IMR-90 (cell line): ENCODE data around the gene TM4SF20. TPM values are rescaled to one million over a fixed set of nuclear protein-coding genes. Genes with fewer than 3 reads are reported as not detected.

Experiments used
- ATAC-seq: fragments of 200-7000 bp; cut with Tn5 transposase; 2 replicates; pipeline ENCODE4 v1.9.1; 2020; ENCODE audit warnings: low read depth, mild to moderate bottlenecking, moderate library complexity
- BruUV-seq: library from RNA; stranded (reverse); fragments of 400-500 nt; replicated peaks from 2 replicates; lab custom pipeline; 2021; lab: Mats Ljungman, UMichigan
- CTCF ChIA-PET: fragments of 300-600 bp; formaldehyde crosslinking; extraction: SDS; loops from one replicate; lab custom pipeline; 2021; ENCODE audit warnings: antibody characterized with exemption; lab: Yijun Ruan, JAX
- POLR2A ChIA-PET: fragments of 300-600 bp; sonication (Branson Sonifier 250); formaldehyde crosslinking; loops from one replicate; lab custom pipeline; 2022; ENCODE audit warnings: antibody characterized with exemption; ENCODE audit not compliant: unreplicated experiment; lab: Charles Lee
- DNase-seq: peaks from one replicate; pipeline ENCODE4 v3.0.0; 2013
- H2AFZ ChIP-seq: replicated peaks from 2 replicates; pipeline ENCODE3; 2013; ENCODE audit warnings: low read length, mild to moderate bottlenecking; ENCODE audit not compliant: poor library complexity
- H2AK5ac ChIP-seq: 2 replicates; pipeline ENCODE4 v1.6.1; 2013; ENCODE audit warnings: low read depth, low read length, inconsistent platforms
- H2AK9ac ChIP-seq: replicated peaks from 2 replicates; pipeline ENCODE3; 2013; ENCODE audit warnings: mild to moderate bottlenecking, low read depth, low read length, moderate library complexity; ENCODE audit not compliant: poor library complexity
- H2BK120ac ChIP-seq: 2 replicates; pipeline ENCODE4 v1.6.1; 2013; ENCODE audit warnings: low read depth, low read length, inconsistent platforms
- H2BK15ac ChIP-seq: 3 replicates; pipeline ENCODE4 v1.6.1; 2013; ENCODE audit warnings: low read depth, low read length, inconsistent platforms
- H2BK20ac ChIP-seq: 2 replicates; pipeline ENCODE4 v1.6.1; 2013; ENCODE audit warnings: low read depth, mild to moderate bottlenecking, inconsistent platforms, low read length, moderate library complexity
- H2BK5ac ChIP-seq: 2 replicates; pipeline ENCODE4 v1.6.1; 2013; ENCODE audit warnings: mild to moderate bottlenecking, low read depth, low read length, inconsistent platforms; ENCODE audit not compliant: poor library complexity, severe bottlenecking
- H3K14ac ChIP-seq: replicated peaks from 2 replicates; pipeline ENCODE4 v1.6.1; 2013; ENCODE audit warnings: low read depth, low read length, inconsistent platforms
- H3K18ac ChIP-seq: 2 replicates; pipeline ENCODE4 v1.6.1; 2013; ENCODE audit warnings: low read depth, low read length, control low read depth
- H3K23ac ChIP-seq: 2 replicates; pipeline ENCODE4 v1.6.1; 2013; ENCODE audit warnings: low read depth, low read length, inconsistent platforms
- H3K27ac ChIP-seq: 2 replicates; pipeline ENCODE4 v1.5.1; 2013; ENCODE audit warnings: mild to moderate bottlenecking, control low read depth, low read length; ENCODE audit not compliant: insufficient read depth
- H3K27me3 ChIP-seq: 2 replicates; pipeline ENCODE4 v1.6.1; 2013; ENCODE audit warnings: low read length; ENCODE audit not compliant: control insufficient read depth, insufficient read depth
- H3K36me3 ChIP-seq: 2 replicates; pipeline ENCODE4 v1.6.1; 2013; ENCODE audit warnings: low read length, mixed read lengths; ENCODE audit not compliant: control insufficient read depth, insufficient read depth
- H3K4ac ChIP-seq: 2 replicates; pipeline ENCODE4 v1.6.1; 2013; ENCODE audit warnings: low read depth, low read length, inconsistent platforms
- H3K4me1 ChIP-seq: 2 replicates; pipeline ENCODE4 v1.6.1; 2013; ENCODE audit warnings: low read length, mixed read lengths; ENCODE audit not compliant: control insufficient read depth, insufficient read depth
- H3K4me2 ChIP-seq: 2 replicates; pipeline ENCODE4 v1.6.1; 2013; ENCODE audit warnings: low read depth, mild to moderate bottlenecking, control low read depth, low read length, moderate library complexity
- H3K4me3 ChIP-seq: 2 replicates; pipeline ENCODE4 v1.5.1; 2013; ENCODE audit warnings: low read depth, mild to moderate bottlenecking, control low read depth, low read length, moderate library complexity; ENCODE audit not compliant: insufficient read depth
- H3K56ac ChIP-seq: 2 replicates; pipeline ENCODE4 v1.6.1; 2013; ENCODE audit warnings: low read length, inconsistent platforms; ENCODE audit not compliant: insufficient read depth; ENCODE audit errors: extremely low read depth
- H3K79me1 ChIP-seq, 2 experiments: 2 replicates each; pipeline ENCODE4 v1.6.1; 2013; ENCODE audit warnings: low read length in 2 of 2, inconsistent platforms in 1 of 2, low read depth in 1 of 2
- H3K9ac ChIP-seq: 2 replicates; pipeline ENCODE4 v1.6.1; 2013; ENCODE audit warnings: low read depth, low read length, control low read depth
- H3K9me1 ChIP-seq: 2 replicates; pipeline ENCODE4 v1.6.1; 2013; ENCODE audit warnings: low read length, inconsistent platforms; ENCODE audit not compliant: insufficient read depth
- H3K9me3 ChIP-seq: 2 replicates; pipeline ENCODE4 v1.6.1; 2013; ENCODE audit warnings: low read length; ENCODE audit not compliant: control insufficient read depth, insufficient read depth
- H4K20me1 ChIP-seq: 2 replicates; pipeline ENCODE4 v1.6.1; 2013; ENCODE audit warnings: low read length, inconsistent platforms; ENCODE audit not compliant: insufficient read depth
- H4K5ac ChIP-seq: 2 replicates; pipeline ENCODE4 v1.6.1; 2013; ENCODE audit warnings: mild to moderate bottlenecking, low read depth, low read length, control low read depth
- H4K8ac ChIP-seq, 2 experiments: 2 replicates each; pipeline ENCODE4 v1.6.1; 2013; ENCODE audit warnings: low read depth in 2 of 2, low read length in 2 of 2, control low read depth in 1 of 2, inconsistent platforms in 1 of 2
- H4K91ac ChIP-seq: 2 replicates; pipeline ENCODE4 v1.6.1; 2013; ENCODE audit warnings: low read depth, low read length, inconsistent platforms; ENCODE audit not compliant: insufficient read depth
- BHLHE40 ChIP-seq: fragments of 150-350 bp; IDR thresholded peaks from 2 replicates; pipeline ENCODE4 v1.6.1; 2016; ENCODE audit warnings: mild to moderate bottlenecking, low read depth, low read length
- CEBPB ChIP-seq: IDR thresholded peaks from 2 replicates; pipeline ENCODE4 v1.6.1; 2012; ENCODE audit warnings: low read depth, low read length, improper control_type of control experiment
- CHD1 ChIP-seq: IDR thresholded peaks from 2 replicates; pipeline ENCODE4 v1.6.1; 2012; ENCODE audit warnings: low read depth, low read length, improper control_type of control experiment
- FOS ChIP-seq: fragments of 150-350 bp; IDR thresholded peaks from 2 replicates; pipeline ENCODE4 v1.6.1; 2016; ENCODE audit warnings: low read depth, low read length
- MAFK ChIP-seq: IDR thresholded peaks from 2 replicates; pipeline ENCODE4 v1.6.1; 2012; ENCODE audit warnings: low read depth, low read length, improper control_type of control experiment
- MAZ ChIP-seq: IDR thresholded peaks from 2 replicates; pipeline ENCODE4 v1.6.1; 2012; ENCODE audit warnings: low read depth, mild to moderate bottlenecking, low read length, improper control_type of control experiment, moderate library complexity, borderline replicate concordance
- MXI1 ChIP-seq: IDR thresholded peaks from 2 replicates; pipeline ENCODE4 v1.6.1; 2012; ENCODE audit warnings: low read depth, mild to moderate bottlenecking, low read length, moderate library complexity, borderline replicate concordance
- NFE2L2 ChIP-seq: fragments of 150-350 bp; IDR thresholded peaks from 2 replicates; pipeline ENCODE4 v1.6.1; 2016; ENCODE audit warnings: low read depth, mild to moderate bottlenecking, low read length
- POLR2A ChIP-seq: IDR thresholded peaks from 2 replicates; pipeline ENCODE4 v1.6.1; 2012; ENCODE audit warnings: mild to moderate bottlenecking, low read depth, low read length
- RAD21 ChIP-seq: IDR thresholded peaks from 2 replicates; pipeline ENCODE4 v1.6.1; 2012; ENCODE audit warnings: low read length, improper control_type of control experiment
- RCOR1 ChIP-seq: IDR thresholded peaks from 2 replicates; pipeline ENCODE4 v1.6.1; 2012; ENCODE audit warnings: mild to moderate bottlenecking, low read length, improper control_type of control experiment; ENCODE audit not compliant: insufficient replicate concordance
- RFX5 ChIP-seq: IDR thresholded peaks from 2 replicates; pipeline ENCODE4 v1.8.0; 2012; ENCODE audit warnings: low read depth, mild to moderate bottlenecking, low read length, moderate library complexity
- SMC3 ChIP-seq: fragments of 150-350 bp; IDR thresholded peaks from 2 replicates; pipeline ENCODE4 v1.6.1; 2016; ENCODE audit warnings: low read depth, mild to moderate bottlenecking, antibody characterized with exemption, low read length, moderate library complexity
- WGBS, 2 experiments: methylation state at CpG; one replicate each; pipeline versions ENCODE4 v1.1.5 to v1.1.7; 2013; ENCODE audit warnings: missing lambda C conversion rate in 2 of 2; ENCODE audit not compliant: insufficient read length in 1 of 2; ENCODE audit errors: extremely low coverage in 2 of 2; 5-methylcytosine and 5-hydroxymethylcytosine counted together
- dilution Hi-C: fragments of 300-500 bp; cut with HindIII; formaldehyde crosslinking; loops from one replicate; pipeline ENCODE4 v1.14.3; 2018; ENCODE audit warnings: low sequenced_read_pairs; ENCODE audit not compliant: unreplicated experiment
- in situ Hi-C: fragments of 300-500 bp; cut with MboI; formaldehyde crosslinking; loops from 3 replicates; pipeline ENCODE4 v1.14.3; 2019; ENCODE audit warnings: low sequenced_read_pairs, inconsistent platforms, mixed read lengths
- intact Hi-C: fragments of 100-400 bp; cut with micrococcal nuclease; formaldehyde crosslinking; loops from 2 replicates; pipeline ENCODE4 v1.10.0; 2022
- polyA plus RNA-seq, 3 experiments: library from polyadenylated mRNA; depleted of rRNA; stranded (reverse); fragments of >200 nt; gene quantifications; 2 replicates each; pipeline ENCODE4 v1.2.3, GENCODE V29; 2012; ENCODE audit warnings: low replicate concordance in 1 of 3
- total RNA-seq: library from RNA; depleted of rRNA; stranded (reverse); fragments of >200 nt; gene quantifications from 2 replicates; pipeline ENCODE4 v1.2.3, GENCODE V29; 2012
- TF ChIP-seq, protein P1 (sequence below): fragments of 150-350 bp; IDR thresholded peaks from 2 replicates; pipeline ENCODE4 v1.6.1; 2017; ENCODE audit warnings: mild to moderate bottlenecking, antibody characterized with exemption, low read length, low read depth
- TF ChIP-seq, protein P2 (sequence below): fragments of 150-350 bp; IDR thresholded peaks from 2 replicates; pipeline ENCODE4 v1.6.1; 2016; ENCODE audit warnings: low read depth, mild to moderate bottlenecking, low read length, moderate library complexity, borderline replicate concordance
- TF ChIP-seq, protein P3 (sequence below): conservative IDR thresholded peaks from 2 replicates; pipeline ENCODE4 v1.5.1; 2012; ENCODE audit warnings: mild to moderate bottlenecking, low read depth, low read length, improper control_type of control experiment

The TM4SF20 gene
- total and polyA plus RNA-seq, 2 of the 4 experiments (the other 2 are of a cell fraction), result under 0.01 to 0.03 TPM

DNA sequence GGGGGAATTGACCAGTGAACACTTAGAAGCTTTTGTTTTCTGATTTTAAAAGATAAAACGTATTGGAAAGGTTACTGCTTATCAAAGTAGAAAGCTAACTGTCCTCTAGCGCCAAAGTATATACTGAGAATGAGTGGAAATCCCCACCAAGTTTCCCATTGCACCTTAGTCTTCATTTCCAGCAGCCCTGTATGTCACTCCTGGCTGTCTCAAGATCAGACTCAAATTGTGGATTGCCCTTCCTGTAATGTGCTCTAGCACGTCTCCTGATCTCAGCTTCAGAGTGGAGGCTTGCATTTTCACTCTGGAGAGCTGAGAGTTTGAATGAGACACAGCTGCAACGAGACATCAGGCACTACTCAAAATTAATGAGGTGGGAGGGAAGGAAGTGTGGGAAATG is 27.5 kb downstream of the TM4SF20 start:
- Histone ChIP-seq H3K27ac (no peak overlapping the region), H3K27me3 (no peaks in the 10 kb centered on the region), H3K4me1 (peaks cover 2% of the 10 kb centered on the region; the same call in 1 of the 2 replicates), H2BK20ac (no peak overlapping the region), H3K18ac (no peak overlapping the region), H3K14ac (no peak overlapping the region), H2BK120ac (no peak overlapping the region), H3K23ac (no peak overlapping the region), H2AK5ac (no peak overlapping the region), H3K9me1 (no peaks in the 10 kb centered on the region), H4K91ac (no peak overlapping the region), H2BK15ac (no peak overlapping the region), H3K4ac (no peak overlapping the region), H3K9me3 (no peaks in the 10 kb centered on the region), H3K79me1 (peaks cover 0 to 3% of the 10 kb centered on the region in 2 experiments; a peak in 2 of 4 replicates), H2BK5ac (no peak overlapping the region), H3K36me3 (peaks cover 18% of the 10 kb centered on the region), H3K56ac (no peak overlapping the region), H3K4me3 (no peak overlapping the region), H2AFZ (no peak overlapping the region), H3K4me2 (no peak overlapping the region), H3K9ac (no peak overlapping the region), H4K20me1 (no peaks in the 10 kb centered on the region), H2AK9ac (no peak overlapping the region), H4K5ac (no peak overlapping the region), H4K8ac (no peak overlapping the region)
- ChIA-PET POLR2A (no interaction called here), CTCF (no interaction called here)
- dilution Hi-C loops, result no loop called here
- TF ChIP-seq FOS, result no peak
- TF ChIP-seq MAFK, result no peak
- TF ChIP-seq, protein P1, sequence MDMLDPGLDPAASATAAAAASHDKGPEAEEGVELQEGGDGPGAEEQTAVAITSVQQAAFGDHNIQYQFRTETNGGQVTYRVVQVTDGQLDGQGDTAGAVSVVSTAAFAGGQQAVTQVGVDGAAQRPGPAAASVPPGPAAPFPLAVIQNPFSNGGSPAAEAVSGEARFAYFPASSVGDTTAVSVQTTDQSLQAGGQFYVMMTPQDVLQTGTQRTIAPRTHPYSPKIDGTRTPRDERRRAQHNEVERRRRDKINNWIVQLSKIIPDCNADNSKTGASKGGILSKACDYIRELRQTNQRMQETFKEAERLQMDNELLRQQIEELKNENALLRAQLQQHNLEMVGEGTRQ, result no peak
- no peak for TF ChIP-seq CHD1
- TF ChIP-seq POLR2A, result no peak
- no peak for TF ChIP-seq SMC3
- TF ChIP-seq RFX5, result no peak
- no peak for TF ChIP-seq MXI1
- TF ChIP-seq NFE2L2, result no peak
- TF ChIP-seq RAD21, result no peak
- TF ChIP-seq, protein P2, sequence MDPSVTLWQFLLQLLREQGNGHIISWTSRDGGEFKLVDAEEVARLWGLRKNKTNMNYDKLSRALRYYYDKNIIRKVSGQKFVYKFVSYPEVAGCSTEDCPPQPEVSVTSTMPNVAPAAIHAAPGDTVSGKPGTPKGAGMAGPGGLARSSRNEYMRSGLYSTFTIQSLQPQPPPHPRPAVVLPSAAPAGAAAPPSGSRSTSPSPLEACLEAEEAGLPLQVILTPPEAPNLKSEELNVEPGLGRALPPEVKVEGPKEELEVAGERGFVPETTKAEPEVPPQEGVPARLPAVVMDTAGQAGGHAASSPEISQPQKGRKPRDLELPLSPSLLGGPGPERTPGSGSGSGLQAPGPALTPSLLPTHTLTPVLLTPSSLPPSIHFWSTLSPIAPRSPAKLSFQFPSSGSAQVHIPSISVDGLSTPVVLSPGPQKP, result no peak
- TF ChIP-seq BHLHE40, result no peak
- no peak for TF ChIP-seq CEBPB
- no peak for TF ChIP-seq RCOR1
- no peak for TF ChIP-seq MAZ
- TF ChIP-seq, protein P3, sequence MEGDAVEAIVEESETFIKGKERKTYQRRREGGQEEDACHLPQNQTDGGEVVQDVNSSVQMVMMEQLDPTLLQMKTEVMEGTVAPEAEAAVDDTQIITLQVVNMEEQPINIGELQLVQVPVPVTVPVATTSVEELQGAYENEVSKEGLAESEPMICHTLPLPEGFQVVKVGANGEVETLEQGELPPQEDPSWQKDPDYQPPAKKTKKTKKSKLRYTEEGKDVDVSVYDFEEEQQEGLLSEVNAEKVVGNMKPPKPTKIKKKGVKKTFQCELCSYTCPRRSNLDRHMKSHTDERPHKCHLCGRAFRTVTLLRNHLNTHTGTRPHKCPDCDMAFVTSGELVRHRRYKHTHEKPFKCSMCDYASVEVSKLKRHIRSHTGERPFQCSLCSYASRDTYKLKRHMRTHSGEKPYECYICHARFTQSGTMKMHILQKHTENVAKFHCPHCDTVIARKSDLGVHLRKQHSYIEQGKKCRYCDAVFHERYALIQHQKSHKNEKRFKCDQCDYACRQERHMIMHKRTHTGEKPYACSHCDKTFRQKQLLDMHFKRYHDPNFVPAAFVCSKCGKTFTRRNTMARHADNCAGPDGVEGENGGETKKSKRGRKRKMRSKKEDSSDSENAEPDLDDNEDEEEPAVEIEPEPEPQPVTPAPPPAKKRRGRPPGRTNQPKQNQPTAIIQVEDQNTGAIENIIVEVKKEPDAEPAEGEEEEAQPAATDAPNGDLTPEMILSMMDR, result no peak
- ATAC-seq (no peak), DNase-seq (no peak)
- BruUV-seq, result no TSS peak
- intact Hi-C loops, result no loop called here
- in situ Hi-C loops, result no loop called here
- WGBS, 2 experiments, result 61% methylated on average over 2 of the region's 4 CpGs; no CpG with 5 or more reads in 1 of the 2 experiments
